GM23338 (cell line): ENCODE results near the gene CDNF.

Source experiments
- EZH2 ChIP-seq: fragments of 200-600 bp; sonication (generic); IDR thresholded peaks from one replicate; pipeline ENCODE4 v1.8.0; 2017; ENCODE audit warnings: antibody characterized with exemption, mild to moderate bottlenecking, low read depth; ENCODE audit not compliant: unreplicated experiment
- JUNB ChIP-seq: IDR thresholded peaks from one replicate; pipeline ENCODE4 v1.6.1; 2016; ENCODE audit warnings: antibody characterized with exemption; ENCODE audit not compliant: unreplicated experiment
- POLR2AphosphoS5 ChIP-seq: IDR thresholded peaks from 2 replicates; pipeline ENCODE4 v1.6.1; 2016; ENCODE audit warnings: antibody characterized with exemption, low read depth
- REST ChIP-seq: IDR thresholded peaks from one replicate; pipeline ENCODE4 v1.6.1; 2018; ENCODE audit warnings: antibody characterized with exemption; ENCODE audit not compliant: unreplicated experiment
- TF ChIP-seq, protein P1 (sequence below), 2 experiments: fragments of 200-600 bp in 1 of 2; sonication (generic) in 1 of 2; conservative IDR thresholded peaks; 2 replicates each; pipeline versions ENCODE4 v1.5.1 to v1.6.1; 2016 to 2017; ENCODE audit warnings: antibody characterized with exemption in 2 of 2, low read depth in 2 of 2, mild to moderate bottlenecking in 2 of 2, moderate library complexity in 1 of 2

DNA sequence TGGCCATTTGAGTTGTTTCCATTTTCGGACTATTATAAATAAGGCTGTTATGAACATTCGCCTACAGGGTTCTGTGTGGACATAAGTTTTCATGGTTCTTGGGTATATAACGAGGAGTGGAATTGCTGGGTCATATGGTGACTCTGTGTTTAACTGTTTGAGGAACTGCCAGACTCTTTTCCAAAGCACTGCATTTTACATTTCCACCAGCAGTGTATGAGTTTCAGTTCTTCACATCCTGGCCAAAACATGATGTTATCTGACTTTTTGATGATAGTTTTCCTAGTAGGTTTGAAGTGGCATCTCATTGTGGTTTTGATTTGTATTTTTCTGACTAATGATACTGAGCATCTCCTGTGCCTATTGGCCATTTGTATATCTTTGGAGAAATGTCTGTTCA is 46.2 kb upstream of the CDNF start:
- TF ChIP-seq JUNB = no peak
- TF ChIP-seq EZH2 = no peak
- TF ChIP-seq, protein P1, sequence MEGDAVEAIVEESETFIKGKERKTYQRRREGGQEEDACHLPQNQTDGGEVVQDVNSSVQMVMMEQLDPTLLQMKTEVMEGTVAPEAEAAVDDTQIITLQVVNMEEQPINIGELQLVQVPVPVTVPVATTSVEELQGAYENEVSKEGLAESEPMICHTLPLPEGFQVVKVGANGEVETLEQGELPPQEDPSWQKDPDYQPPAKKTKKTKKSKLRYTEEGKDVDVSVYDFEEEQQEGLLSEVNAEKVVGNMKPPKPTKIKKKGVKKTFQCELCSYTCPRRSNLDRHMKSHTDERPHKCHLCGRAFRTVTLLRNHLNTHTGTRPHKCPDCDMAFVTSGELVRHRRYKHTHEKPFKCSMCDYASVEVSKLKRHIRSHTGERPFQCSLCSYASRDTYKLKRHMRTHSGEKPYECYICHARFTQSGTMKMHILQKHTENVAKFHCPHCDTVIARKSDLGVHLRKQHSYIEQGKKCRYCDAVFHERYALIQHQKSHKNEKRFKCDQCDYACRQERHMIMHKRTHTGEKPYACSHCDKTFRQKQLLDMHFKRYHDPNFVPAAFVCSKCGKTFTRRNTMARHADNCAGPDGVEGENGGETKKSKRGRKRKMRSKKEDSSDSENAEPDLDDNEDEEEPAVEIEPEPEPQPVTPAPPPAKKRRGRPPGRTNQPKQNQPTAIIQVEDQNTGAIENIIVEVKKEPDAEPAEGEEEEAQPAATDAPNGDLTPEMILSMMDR (conservative IDR thresholded peaks at IDR 0.05; ENCODE audit: low read depth in 2 of 2) = no peak
- TF ChIP-seq POLR2AphosphoS5 = no peak
- TF ChIP-seq REST = no peak
